H9 (cell line): Measurements from ENCODE around the gene NRXN3. TPM values are rescaled to one million over a fixed set of nuclear protein-coding genes. Genes with fewer than 3 reads are reported as not detected.

Experiments used
- DNase-seq: peaks from one replicate; pipeline ENCODE4 v3.0.0-alpha.2; 2017
- H2AFZ ChIP-seq: one replicate; pipeline ENCODE4 v1.6.1; 2013; ENCODE audit warnings: mild to moderate bottlenecking, low read length, control low read depth, moderate library complexity
- H2AK5ac ChIP-seq: 2 replicates; pipeline ENCODE4 v1.6.1; 2013; ENCODE audit warnings: low read length, control low read depth, mixed read lengths; ENCODE audit not compliant: insufficient read length
- H2BK120ac ChIP-seq: one replicate; pipeline ENCODE4 v1.6.1; 2013; ENCODE audit warnings: low read depth, mild to moderate bottlenecking, low read length, control low read depth, inconsistent platforms; ENCODE audit not compliant: poor library complexity, severe bottlenecking
- H2BK12ac ChIP-seq: 2 replicates; pipeline ENCODE4 v1.6.1; 2013; ENCODE audit warnings: low read length, control low read depth, mixed read lengths, low read depth; ENCODE audit not compliant: insufficient read length
- H2BK15ac ChIP-seq: 2 replicates; pipeline ENCODE4 v1.6.1; 2013; ENCODE audit warnings: low read depth, low read length, control low read depth
- H2BK20ac ChIP-seq: one replicate; pipeline ENCODE4 v1.6.1; 2013; ENCODE audit warnings: low read depth, mild to moderate bottlenecking, low read length, control low read depth, inconsistent platforms; ENCODE audit not compliant: poor library complexity, severe bottlenecking
- H2BK5ac ChIP-seq: 2 replicates; pipeline ENCODE4 v1.6.1; 2013; ENCODE audit warnings: low read length, control low read depth, mixed read lengths; ENCODE audit not compliant: insufficient read length
- H3K14ac ChIP-seq: 2 replicates; pipeline ENCODE4 v1.6.1; 2013; ENCODE audit warnings: low read length, control low read depth; ENCODE audit not compliant: insufficient read depth
- H3K18ac ChIP-seq: 2 replicates; pipeline ENCODE4 v1.6.1; 2013; ENCODE audit warnings: low read depth, mild to moderate bottlenecking, mixed read lengths, low read length, control low read depth; ENCODE audit not compliant: insufficient read length
- H3K23ac ChIP-seq: 2 replicates; pipeline ENCODE4 v1.6.1; 2013; ENCODE audit warnings: low read length, control low read depth, mixed read lengths, low read depth; ENCODE audit not compliant: insufficient read length
- H3K23me2 ChIP-seq: 2 replicates; pipeline ENCODE4 v1.6.1; 2013; ENCODE audit warnings: low read depth, mild to moderate bottlenecking, mixed read lengths, low read length, control low read depth; ENCODE audit not compliant: insufficient read length, poor library complexity, severe bottlenecking
- H3K27ac ChIP-seq: 2 replicates; pipeline ENCODE4 v1.5.1; 2013; ENCODE audit warnings: low read length, control low read depth, mixed read lengths, low read depth; ENCODE audit not compliant: insufficient read length
- H3K27me3 ChIP-seq: 2 replicates; pipeline ENCODE4 v1.6.1; 2013; ENCODE audit warnings: low read length, control low read depth, inconsistent platforms; ENCODE audit not compliant: insufficient read depth
- H3K4ac ChIP-seq: 2 replicates; pipeline ENCODE4 v1.6.1; 2013; ENCODE audit warnings: low read depth, mild to moderate bottlenecking, control low read depth, inconsistent platforms, low read length, moderate library complexity
- H3K4me1 ChIP-seq: 2 replicates; pipeline ENCODE4 v1.6.1; 2013; ENCODE audit warnings: low read length, control low read depth, inconsistent platforms; ENCODE audit not compliant: insufficient read depth
- H3K4me2 ChIP-seq: 2 replicates; pipeline ENCODE4 v1.6.1; 2013; ENCODE audit warnings: low read length, control low read depth, mixed read lengths; ENCODE audit not compliant: insufficient read length, insufficient read depth
- H3K56ac ChIP-seq: 2 replicates; pipeline ENCODE4 v1.6.1; 2013; ENCODE audit warnings: low read depth, mild to moderate bottlenecking, mixed read lengths, low read length, control low read depth; ENCODE audit not compliant: insufficient read length
- H3K79me1 ChIP-seq: 2 replicates; pipeline ENCODE4 v1.6.1; 2013; ENCODE audit warnings: low read depth, mild to moderate bottlenecking, moderate library complexity, low read length, control low read depth, inconsistent platforms; ENCODE audit not compliant: insufficient read depth, poor library complexity, severe bottlenecking
- H3K79me2 ChIP-seq: 2 replicates; pipeline ENCODE4 v1.6.1; 2013; ENCODE audit warnings: low read length, control low read depth, inconsistent platforms; ENCODE audit not compliant: insufficient read depth
- H3K9ac ChIP-seq: 2 replicates; pipeline ENCODE4 v1.6.1; 2013; ENCODE audit warnings: low read length, control low read depth, mixed read lengths; ENCODE audit not compliant: insufficient read length; ENCODE audit errors: extremely low read depth
- H3K9me3 ChIP-seq: one replicate; pipeline ENCODE4 v1.6.1; 2013; ENCODE audit warnings: low read depth, low read length, inconsistent platforms; ENCODE audit not compliant: control insufficient read depth
- H3T11ph ChIP-seq: one replicate; pipeline ENCODE4 v1.6.1; 2013; ENCODE audit warnings: mild to moderate bottlenecking, low read length, control low read depth, inconsistent platforms
- H4K20me1 ChIP-seq: one replicate; pipeline ENCODE4 v1.6.1; 2013; ENCODE audit not compliant: control insufficient read depth, insufficient read length, insufficient read depth
- H4K5ac ChIP-seq: 2 replicates; pipeline ENCODE4 v1.6.1; 2013; ENCODE audit warnings: low read depth, mild to moderate bottlenecking, mixed read lengths, low read length, control low read depth; ENCODE audit not compliant: insufficient read length
- H4K8ac ChIP-seq: replicated peaks from 2 replicates; pipeline ENCODE4 v1.6.1; 2013; ENCODE audit warnings: low read length, control low read depth, mixed read lengths, low read depth; ENCODE audit not compliant: insufficient read length
- H4K91ac ChIP-seq: 2 replicates; pipeline ENCODE4 v1.6.1; 2013; ENCODE audit warnings: low read depth, mild to moderate bottlenecking, moderate library complexity, mixed read lengths, low read length, control low read depth; ENCODE audit not compliant: insufficient read length
- H3K27ac Mint-ChIP-seq, 3 experiments: 2 replicates in 2 of 3; 3 replicates in 1 of 3; pipeline ENCODE4 v1.8.0; 2020 to 2021; ENCODE audit warnings: mixed read lengths in 3 of 3, mild to moderate bottlenecking in 1 of 3, moderate library complexity in 1 of 3
- H3K27me3 Mint-ChIP-seq: 2 replicates; pipeline ENCODE4 v1.8.0; 2021; ENCODE audit warnings: low read depth, mild to moderate bottlenecking, moderate library complexity, mixed read lengths
- H3K36me3 Mint-ChIP-seq, 3 experiments: 2 replicates in 2 of 3; 3 replicates in 1 of 3; pipeline ENCODE4 v1.8.0; 2020 to 2021; ENCODE audit warnings: low read depth in 3 of 3, mixed read lengths in 3 of 3; ENCODE audit not compliant: insufficient read depth in 1 of 3
- H3K4me1 Mint-ChIP-seq, 2 experiments: 2 replicates each; pipeline ENCODE4 v1.8.0; 2020; ENCODE audit warnings: mixed read lengths in 2 of 2
- H3K4me3 Mint-ChIP-seq, 2 experiments: 2 replicates in 1 of 2; 3 replicates in 1 of 2; pipeline ENCODE4 v1.8.0; 2020 to 2021; ENCODE audit warnings: mild to moderate bottlenecking in 2 of 2, mixed read lengths in 2 of 2, moderate library complexity in 1 of 2
- H3K9me3 Mint-ChIP-seq, 2 experiments: 2 replicates in 1 of 2; 3 replicates in 1 of 2; pipeline ENCODE4 v1.8.0; 2020; ENCODE audit warnings: mild to moderate bottlenecking in 2 of 2, mixed read lengths in 2 of 2, moderate library complexity in 1 of 2
- CTCF ChIP-seq: fragments of 200-600 bp; sonication (generic); conservative IDR thresholded peaks from 3 replicates; pipeline ENCODE4 v1.8.0; 2021; ENCODE audit warnings: antibody characterized with exemption, mild to moderate bottlenecking
- WGBS: extraction: QIAGEN DNeasy Blood & Tissue Kit; methylation state at CpG from one replicate; pipeline ENCODE4 v1.1.7; 2013; ENCODE audit warnings: missing lambda C conversion rate, low lambda C conversion rate, mixed read lengths; ENCODE audit not compliant: insufficient read length; ENCODE audit errors: extremely low coverage; 5-methylcytosine and 5-hydroxymethylcytosine counted together
- total RNA-seq: library from RNA; stranded (reverse); gene quantifications from 2 replicates; pipeline ENCODE4 v1.2.1, GENCODE V29; 2021

The NRXN3 gene
- total RNA-seq, 1 experiment from 2014 or later: 1.8 TPM

GRCh38 chr14:79598339-79598738, 1428.2 kb downstream of the NRXN3 start:
- H3K9me3 Mint-ChIP-seq: peaks cover 4 to 12% of the 10 kb centered on the region in 2 experiments; a peak in 4 of 5 replicates
- H3K79me2 ChIP-seq: no peaks in the 10 kb centered on the region
- H3K27ac ChIP-seq: no peak overlapping the region
- no peak for DNase-seq
- H2BK20ac ChIP-seq: no peak overlapping the region
- H3K56ac ChIP-seq: no peak overlapping the region
- no peaks in the 10 kb centered on the region for H3K23me2 ChIP-seq
- H3K4me2 ChIP-seq: no peak overlapping the region
- no peak overlapping the region for H4K8ac ChIP-seq
- H3K4me1 ChIP-seq: no peaks in the 10 kb centered on the region
- H2AK5ac ChIP-seq: no peak overlapping the region
- no peak overlapping the region for H3K4ac ChIP-seq
- H3K18ac ChIP-seq: no peak overlapping the region
- no peak overlapping the region for H3K23ac ChIP-seq
- H3K14ac ChIP-seq: no peak overlapping the region
- H2BK15ac ChIP-seq: no peak overlapping the region
- H3K36me3 Mint-ChIP-seq: peaks cover 6 to 11% (median 9%) of the 10 kb centered on the region in 3 experiments; a peak in 6 of 7 replicates
- peaks cover 4 to 5% of the 10 kb centered on the region in 2 experiments; a peak in 3 of 4 replicates for H3K4me1 Mint-ChIP-seq
- H3T11ph ChIP-seq: no peak overlapping the region
- no peak overlapping the region for H2BK12ac ChIP-seq
- TF ChIP-seq CTCF: no peak
- H3K9me3 ChIP-seq: no peaks in the 10 kb centered on the region
- no peak overlapping the region for H3K4me3 Mint-ChIP-seq
- H4K5ac ChIP-seq: no peak overlapping the region
- H4K20me1 ChIP-seq: no peaks in the 10 kb centered on the region
- WGBS: no CpG with 5 or more reads among the region's 2 CpGs
- no peaks in the 10 kb centered on the region for H3K79me1 ChIP-seq
- no peak overlapping the region for H3K9ac ChIP-seq
- no peaks in the 10 kb centered on the region for H3K27me3 Mint-ChIP-seq
- no peak overlapping the region for H2BK120ac ChIP-seq
- no peak overlapping the region for H2AFZ ChIP-seq
- no peaks in the 10 kb centered on the region for H3K27me3 ChIP-seq
- H2BK5ac ChIP-seq: no peak overlapping the region
- no peak overlapping the region for H3K27ac Mint-ChIP-seq
- no peak overlapping the region for H4K91ac ChIP-seq
